HG03159 (cell line): ENCODE measurements around the gene IER3.
A peak's percentile ranks its signal among the peaks of the same experiment; 100 is the strongest.
"Not testable (repeated sequence)": the region's sequence is repeated elsewhere in the genome, so short reads cannot be mapped to it uniquely, and the experiment has no call there.

Experiments used
- ATAC-seq: cut with Tn5 transposase; IDR thresholded peaks from one replicate; pipeline ENCODE4 v1.9.1; 2021; ENCODE audit warnings: mild to moderate bottlenecking, moderate library complexity; ENCODE audit not compliant: unreplicated experiment

Gene IER3

GRCh38 chr6:30769088-30769852 is 24.9 kb upstream of the IER3 start:
- no peak for ATAC-seq

GRCh38 chr6:30768634-30769087 is 24.3 kb upstream of the IER3 start:
- ATAC-seq: no peak

- no peak for ATAC-seq
Observed at GRCh38 chr6:30767944-30768301, 23.6 kb upstream of the IER3 start.

GRCh38 chr6:30767158-30767943 is 23.0 kb upstream of the IER3 start:
- peak; percentile 62 for ATAC-seq

- ATAC-seq: no peak
Observed at GRCh38 chr6:30766461-30767157, 22.3 kb upstream of the IER3 start.

GRCh38 chr6:30765495-30765894 is 21.1 kb upstream of the IER3 start:
- not testable (repeated sequence) for ATAC-seq

GRCh38 chr6:30764490-30765043 is 20.2 kb upstream of the IER3 start:
- not testable (repeated sequence) for ATAC-seq

- no peak for ATAC-seq
Observed at GRCh38 chr6:30763618-30764489, 19.5 kb upstream of the IER3 start.

GRCh38 chr6:30763155-30763617 is 18.8 kb upstream of the IER3 start:
- ATAC-seq: no peak

- no peak for ATAC-seq
Observed at GRCh38 chr6:30761791-30762429, 17.6 kb upstream of the IER3 start.

GRCh38 chr6:30760549-30760948 is 16.2 kb upstream of the IER3 start:
- ATAC-seq: no peak

GRCh38 chr6:30759575-30760239 is 15.4 kb upstream of the IER3 start:
- ATAC-seq: no peak

- ATAC-seq: no peak
Observed at GRCh38 chr6:30757261-30757904, 13.0 kb upstream of the IER3 start.

GRCh38 chr6:30756405-30757003 is 12.2 kb upstream of the IER3 start:
- ATAC-seq: not testable (repeated sequence)

GRCh38 chr6:30754631-30755030 is 10.3 kb upstream of the IER3 start:
- ATAC-seq: no peak

- ATAC-seq: no peak
Observed at GRCh38 chr6:30752157-30752927, 8.0 kb upstream of the IER3 start.

GRCh38 chr6:30750379-30750668 is 6.0 kb upstream of the IER3 start:
- no peak for ATAC-seq
